IMR-90 (cell line): ENCODE results near the gene IFI30. TPM values are rescaled to one million over a fixed set of nuclear protein-coding genes. Genes with fewer than 3 reads are reported as not detected.

Experiments used
- CEBPB ChIP-seq: IDR thresholded peaks from 2 replicates; pipeline ENCODE4 v1.6.1; 2012; ENCODE audit warnings: low read depth, low read length, improper control_type of control experiment
- MXI1 ChIP-seq: IDR thresholded peaks from 2 replicates; pipeline ENCODE4 v1.6.1; 2012; ENCODE audit warnings: low read depth, mild to moderate bottlenecking, low read length, moderate library complexity, borderline replicate concordance
- POLR2A ChIP-seq: IDR thresholded peaks from 2 replicates; pipeline ENCODE4 v1.6.1; 2012; ENCODE audit warnings: mild to moderate bottlenecking, low read depth, low read length
- polyA plus RNA-seq, 3 experiments: library from polyadenylated mRNA; depleted of rRNA; stranded (reverse); fragments of >200 nt; gene quantifications; 2 replicates each; pipeline ENCODE4 v1.2.3, GENCODE V29; 2012; ENCODE audit warnings: low replicate concordance in 1 of 3
- total RNA-seq: library from RNA; depleted of rRNA; stranded (reverse); fragments of >200 nt; gene quantifications from 2 replicates; pipeline ENCODE4 v1.2.3, GENCODE V29; 2012
- TF ChIP-seq, protein P1 (sequence below): conservative IDR thresholded peaks from 2 replicates; pipeline ENCODE4 v1.5.1; 2012; ENCODE audit warnings: mild to moderate bottlenecking, low read depth, low read length, improper control_type of control experiment

IFI30 gene
- total and polyA plus RNA-seq, 2 of the 4 experiments (the other 2 are of a cell fraction), result 2.3 TPM

DNA sequence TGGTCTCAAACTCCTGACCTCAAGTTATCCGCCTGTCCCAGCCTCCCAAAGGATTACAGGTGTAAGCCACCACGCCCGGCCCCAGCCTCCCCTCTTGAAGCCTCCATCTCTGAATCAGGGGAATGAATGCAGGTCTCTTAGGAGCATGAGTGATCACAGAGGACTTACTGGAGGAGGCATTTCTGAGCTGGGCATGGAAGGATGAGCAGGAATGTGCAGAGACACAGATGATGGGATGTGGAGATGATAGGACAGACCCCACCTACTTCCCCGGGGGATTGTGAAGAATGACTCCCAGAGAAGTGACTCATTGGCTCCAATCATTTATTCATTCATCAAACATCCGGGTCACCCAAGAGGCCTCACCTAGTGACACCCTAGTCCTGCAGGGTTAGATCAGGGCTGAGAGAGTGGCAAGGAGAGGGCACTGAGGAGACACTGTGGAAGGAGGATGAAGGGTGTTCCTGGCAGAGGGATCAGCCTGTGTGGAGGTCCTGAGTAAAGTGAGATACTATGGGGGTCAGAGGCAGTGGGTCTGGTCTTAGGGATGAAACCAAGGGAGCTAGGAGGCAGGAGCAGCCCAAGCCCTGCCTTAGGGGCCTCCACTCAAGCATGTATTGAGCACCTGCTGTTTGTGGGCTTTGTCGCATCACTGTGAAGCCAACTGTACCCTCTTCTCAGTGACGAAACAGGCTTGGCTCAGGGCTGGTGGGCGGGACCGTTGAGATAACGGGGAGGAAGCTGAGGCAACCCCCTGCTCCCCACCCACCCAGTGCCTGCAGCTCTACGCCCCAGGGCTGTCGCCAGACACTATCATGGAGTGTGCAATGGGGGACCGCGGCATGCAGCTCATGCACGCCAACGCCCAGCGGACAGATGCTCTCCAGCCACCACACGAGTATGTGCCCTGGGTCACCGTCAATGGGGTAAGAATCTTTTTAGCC lies 3.0 kb downstream of the IFI30 start (continued):
- TF ChIP-seq MXI1, result no peak
- TF ChIP-seq, protein P1, sequence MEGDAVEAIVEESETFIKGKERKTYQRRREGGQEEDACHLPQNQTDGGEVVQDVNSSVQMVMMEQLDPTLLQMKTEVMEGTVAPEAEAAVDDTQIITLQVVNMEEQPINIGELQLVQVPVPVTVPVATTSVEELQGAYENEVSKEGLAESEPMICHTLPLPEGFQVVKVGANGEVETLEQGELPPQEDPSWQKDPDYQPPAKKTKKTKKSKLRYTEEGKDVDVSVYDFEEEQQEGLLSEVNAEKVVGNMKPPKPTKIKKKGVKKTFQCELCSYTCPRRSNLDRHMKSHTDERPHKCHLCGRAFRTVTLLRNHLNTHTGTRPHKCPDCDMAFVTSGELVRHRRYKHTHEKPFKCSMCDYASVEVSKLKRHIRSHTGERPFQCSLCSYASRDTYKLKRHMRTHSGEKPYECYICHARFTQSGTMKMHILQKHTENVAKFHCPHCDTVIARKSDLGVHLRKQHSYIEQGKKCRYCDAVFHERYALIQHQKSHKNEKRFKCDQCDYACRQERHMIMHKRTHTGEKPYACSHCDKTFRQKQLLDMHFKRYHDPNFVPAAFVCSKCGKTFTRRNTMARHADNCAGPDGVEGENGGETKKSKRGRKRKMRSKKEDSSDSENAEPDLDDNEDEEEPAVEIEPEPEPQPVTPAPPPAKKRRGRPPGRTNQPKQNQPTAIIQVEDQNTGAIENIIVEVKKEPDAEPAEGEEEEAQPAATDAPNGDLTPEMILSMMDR, result no peak
- no peak for TF ChIP-seq POLR2A
- TF ChIP-seq CEBPB, result no peak
